ENCODE results near the gene CHRNA4.

GRCh38 chr20:63349516-63349895 is 11.6 kb downstream of the CHRNA4 start:
- TF ChIP-seq CTCF (IDR thresholded peaks at IDR 0.05; ENCODE audit: low read depth, low read length, poor library complexity, severe bottlenecking) = no peak
- TF ChIP-seq EZH2phosphoT487 (IDR thresholded peaks at IDR 0.05; ENCODE audit: borderline replicate concordance, low read length) = no peak

Data from DOHH2 (cell line).